GM04503 (cell line): Measurements from ENCODE around the gene RCAN1.

Experiments used
- DNase-seq: peaks from one replicate; pipeline ENCODE4 v3.0.0-alpha.2; 2012; ENCODE audit warnings: low read depth

Gene RCAN1

GRCh38 chr21:34537838-34538237 is 77.1 kb downstream of the RCAN1 start:
- DNase-seq: no peak

- no peak for DNase-seq
Observed at GRCh38 chr21:34536820-34537219, 78.1 kb downstream of the RCAN1 start.

GRCh38 chr21:34536311-34536710 is 78.6 kb downstream of the RCAN1 start:
- no peak for DNase-seq

- DNase-seq: no peak
Observed at GRCh38 chr21:34535886-34536285, 79.0 kb downstream of the RCAN1 start.

- DNase-seq: peak; percentile 47
Observed at GRCh38 chr21:34534522-34534921, 80.4 kb downstream of the RCAN1 start.

GRCh38 chr21:34533938-34534337 is 81.0 kb downstream of the RCAN1 start:
- DNase-seq: no peak

- DNase-seq: no peak
Observed at GRCh38 chr21:34531399-34531798, 83.5 kb downstream of the RCAN1 start.

GRCh38 chr21:34530261-34530660 is 84.7 kb downstream of the RCAN1 start:
- peak; percentile 56 for DNase-seq

GRCh38 chr21:34528131-34528561 is 86.8 kb downstream of the RCAN1 start:
- no peak for DNase-seq

GRCh38 chr21:34526618-34527290 is 88.2 kb downstream of the RCAN1 start:
- peak; percentile 99 for DNase-seq

- DNase-seq: no peak
Observed at GRCh38 chr21:34526241-34526617, 88.7 kb downstream of the RCAN1 start.

- peak; percentile 33 for DNase-seq
Observed at GRCh38 chr21:34524646-34525601, 90.0 kb downstream of the RCAN1 start.

- no peak for DNase-seq
Observed at GRCh38 chr21:34523019-34523555, 91.8 kb downstream of the RCAN1 start.

- no peak for DNase-seq
Observed at GRCh38 chr21:34522284-34522683, 92.6 kb downstream of the RCAN1 start.

GRCh38 chr21:34521561-34521960 is 93.4 kb downstream of the RCAN1 start:
- DNase-seq: no peak

GRCh38 chr21:34520764-34521508 is 94.0 kb downstream of the RCAN1 start:
- no peak for DNase-seq

GRCh38 chr21:34520281-34520680 is 94.6 kb downstream of the RCAN1 start:
- DNase-seq: no peak

GRCh38 chr21:34519694-34520093 is 95.2 kb downstream of the RCAN1 start:
- DNase-seq: no peak

GRCh38 chr21:34519016-34519415 is 95.9 kb downstream of the RCAN1 start:
- DNase-seq: no peak

- DNase-seq: no peak
Observed at GRCh38 chr21:34518301-34518700, 96.6 kb downstream of the RCAN1 start.

- DNase-seq: no peak
Observed at GRCh38 chr21:34517491-34518245, 97.2 kb downstream of the RCAN1 start.
